ENCODE measurements around the gene TENM4. TPM values are rescaled to one million over a fixed set of nuclear protein-coding genes. Genes with fewer than 3 reads are reported as not detected.

The TENM4 gene
- total and polyA plus RNA-seq, 2 of the 8 experiments (the other 6 are each of a cell fraction or from before 2014, with no cell fraction given): 3.5 to 7.2 TPM

DNA sequence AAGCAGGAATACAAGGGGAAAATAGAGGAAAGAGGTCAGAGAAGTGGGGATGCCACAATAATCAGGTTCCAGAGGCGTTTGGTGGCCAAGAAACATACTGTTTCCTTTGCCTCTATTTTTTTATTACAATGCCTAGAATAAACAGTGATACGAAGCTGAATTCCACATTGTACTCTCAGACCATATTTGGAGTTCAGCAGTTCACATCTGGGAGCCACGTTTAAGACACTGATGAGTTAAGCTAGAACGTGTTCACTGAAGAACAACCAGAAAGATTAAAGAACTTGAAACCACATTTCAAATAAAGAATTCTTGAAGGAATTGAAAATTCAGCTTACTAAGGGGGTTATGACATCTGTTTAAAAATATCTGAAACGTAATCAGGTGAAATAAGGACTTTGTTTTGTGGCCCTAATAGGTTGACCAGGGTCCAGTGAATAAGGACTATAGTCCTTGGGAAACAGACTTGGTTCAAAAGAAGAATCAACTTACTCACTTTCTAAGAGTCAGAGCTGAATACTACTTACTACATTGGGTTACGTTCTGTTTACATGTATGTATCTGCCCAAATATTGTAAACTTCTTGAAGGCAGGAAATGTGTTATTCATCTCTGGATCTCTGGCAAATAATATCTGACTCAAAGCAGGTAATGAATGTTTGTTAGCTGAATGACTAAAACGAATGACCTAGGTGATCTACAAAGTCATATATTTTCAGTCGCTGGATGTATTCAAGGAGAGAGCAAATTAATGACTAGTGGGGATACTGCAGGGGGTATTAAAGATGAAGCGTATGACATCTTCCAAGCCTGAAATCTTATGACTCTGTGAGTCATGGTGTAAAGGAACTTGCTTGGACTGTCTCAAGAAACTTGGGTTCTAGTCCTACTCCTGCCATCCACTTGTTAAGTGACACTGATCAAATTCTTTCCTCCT lies 619.2 kb downstream of the TENM4 start:
- no peak overlapping the region for H3K4ac ChIP-seq (replicated peaks; ENCODE audit: insufficient read length, low read depth, low read length)
- H3K23me2 ChIP-seq (ENCODE audit: low read depth, low read length): no peaks in the 10 kb centered on the region
- CTCF ChIA-PET (ENCODE audit: partially characterized antibody): interaction anchor here (1.3 to 5.8 kb wide), 4 partner anchors 10 to 23 kb away, joined by 3 to 25 read pairs (median 6); no protein-coding TSS in a partner anchor
- no peaks in the 10 kb centered on the region for H3K4me1 ChIP-seq (replicated peaks in 1 of 4; ENCODE audit: control insufficient read depth in 3 of 4, insufficient read depth in 4 of 4, low read length in 3 of 4)
- no peak overlapping the region for H2BK20ac ChIP-seq (ENCODE audit: low read length)
- no peak overlapping the region for H2AFZ ChIP-seq (ENCODE audit: low read length)
- no peak overlapping the region for H3K14ac ChIP-seq (ENCODE audit: insufficient read length)
- TF ChIP-seq TCF12 (IDR thresholded peaks at IDR 0.05; ENCODE audit: low read depth, low read length) (no peak), TAF7 (optimal IDR thresholded peaks at IDR 0.05; ENCODE audit: borderline replicate concordance, low read depth, low read length) (no peak), CREB1 (IDR thresholded peaks at IDR 0.05) (no peak), SP4 (IDR thresholded peaks at IDR 0.05; ENCODE audit: low read length) (no peak), CEBPB (IDR thresholded peaks at IDR 0.05; ENCODE audit: low read depth, low read length) (no peak), RAD21 (IDR thresholded peaks at IDR 0.05 in 1 of 2, conservative IDR thresholded peaks at IDR 0.05 in 1 of 2; ENCODE audit: low read depth in 2 of 2, low read length in 2 of 2) (no peak), RBBP5 (IDR thresholded peaks at IDR 0.05; ENCODE audit: borderline replicate concordance, low read depth, low read length) (no peak)
- TF ChIP-seq, protein P1, sequence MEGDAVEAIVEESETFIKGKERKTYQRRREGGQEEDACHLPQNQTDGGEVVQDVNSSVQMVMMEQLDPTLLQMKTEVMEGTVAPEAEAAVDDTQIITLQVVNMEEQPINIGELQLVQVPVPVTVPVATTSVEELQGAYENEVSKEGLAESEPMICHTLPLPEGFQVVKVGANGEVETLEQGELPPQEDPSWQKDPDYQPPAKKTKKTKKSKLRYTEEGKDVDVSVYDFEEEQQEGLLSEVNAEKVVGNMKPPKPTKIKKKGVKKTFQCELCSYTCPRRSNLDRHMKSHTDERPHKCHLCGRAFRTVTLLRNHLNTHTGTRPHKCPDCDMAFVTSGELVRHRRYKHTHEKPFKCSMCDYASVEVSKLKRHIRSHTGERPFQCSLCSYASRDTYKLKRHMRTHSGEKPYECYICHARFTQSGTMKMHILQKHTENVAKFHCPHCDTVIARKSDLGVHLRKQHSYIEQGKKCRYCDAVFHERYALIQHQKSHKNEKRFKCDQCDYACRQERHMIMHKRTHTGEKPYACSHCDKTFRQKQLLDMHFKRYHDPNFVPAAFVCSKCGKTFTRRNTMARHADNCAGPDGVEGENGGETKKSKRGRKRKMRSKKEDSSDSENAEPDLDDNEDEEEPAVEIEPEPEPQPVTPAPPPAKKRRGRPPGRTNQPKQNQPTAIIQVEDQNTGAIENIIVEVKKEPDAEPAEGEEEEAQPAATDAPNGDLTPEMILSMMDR (IDR thresholded peaks at IDR 0.05; ENCODE audit: control extremely low read depth in 1 of 3, insufficient read depth in 1 of 3, low read depth in 1 of 3, low read length in 3 of 3): no peak
- no peak overlapping the region for H4K5ac ChIP-seq (ENCODE audit: insufficient read length, low read depth, low read length)
- no peaks in the 10 kb centered on the region for H3K27me3 ChIP-seq (replicated peaks in 1 of 4; ENCODE audit: control insufficient read depth in 3 of 4, extremely low read depth in 1 of 4, insufficient read depth in 3 of 4, low read length in 3 of 4)
- H3K79me1 ChIP-seq (ENCODE audit: low read depth, low read length): no peaks in the 10 kb centered on the region
- H3K36me3 ChIP-seq (ENCODE audit: control insufficient read depth in 2 of 4, insufficient read depth in 4 of 4, low read length in 3 of 4): no peaks in the 10 kb centered on the region
- H2BK12ac ChIP-seq (ENCODE audit: low read depth, low read length): no peak overlapping the region
- H2AK5ac ChIP-seq (ENCODE audit: low read depth, low read length): no peak overlapping the region
- H3K9ac ChIP-seq (replicated peaks in 1 of 4; ENCODE audit: extremely low read depth in 1 of 4, low read depth in 3 of 4, low read length in 3 of 4): no peak overlapping the region
- H3K4me2 ChIP-seq (ENCODE audit: insufficient read depth in 1 of 2, low read depth in 2 of 2, low read length in 2 of 2): no peak overlapping the region
- 72% methylated on average over 9 of the region's 9 CpGs; no CpG with 5 or more reads in 1 of the 2 experiments for WGBS, 2 experiments (ENCODE audit: extremely low coverage in 1 of 2, insufficient coverage in 1 of 2, insufficient read length in 1 of 2, insufficient replicate concordance in 2 of 2, low coverage in 1 of 2, low lambda C conversion rate in 2 of 2, missing lambda C conversion rate in 1 of 2)
- no peaks in the 10 kb centered on the region for H3K9me3 ChIP-seq (ENCODE audit: insufficient read depth in 2 of 2, low read depth in 1 of 2, low read length in 1 of 2)
- no peak overlapping the region for H3K4me3 ChIP-seq (ENCODE audit: extremely low read depth in 1 of 4, insufficient read depth in 2 of 4, low read depth in 3 of 4, low read length in 4 of 4)
- H3K27ac ChIP-seq (ENCODE audit: low read depth, low read length): no peak overlapping the region
- H3K56ac ChIP-seq (replicated peaks; ENCODE audit: insufficient read length, low read depth, low read length): no peak overlapping the region
- H4K8ac ChIP-seq (ENCODE audit: extremely low read depth, insufficient read depth, low read length): no peak overlapping the region
- H4K91ac ChIP-seq (replicated peaks; ENCODE audit: insufficient read length, low read length): no peak overlapping the region
- POLR2A ChIA-PET (ENCODE audit: partially characterized antibody): no interaction called here
- no peak overlapping the region for H2BK5ac ChIP-seq (ENCODE audit: low read depth, low read length)
- no peak for FAIRE-seq
- no peak overlapping the region for H3K23ac ChIP-seq (ENCODE audit: insufficient read length)
- no peak overlapping the region for H2BK15ac ChIP-seq (ENCODE audit: low read length)
- H4K20me1 ChIP-seq (replicated peaks in 1 of 2; ENCODE audit: control insufficient read depth in 1 of 2, insufficient read depth in 2 of 2, low read length in 2 of 2): no peaks in the 10 kb centered on the region
- no peak overlapping the region for H2BK120ac ChIP-seq (replicated peaks; ENCODE audit: low read depth, low read length)
- DNase-seq (ENCODE audit: low read depth in 1 of 2, low spot score in 2 of 2): no peak
- H3K18ac ChIP-seq (ENCODE audit: extremely low read depth, low read length): no peak overlapping the region
- H3K79me2 ChIP-seq (ENCODE audit: control insufficient read depth in 1 of 2, insufficient read depth in 2 of 2, low read length in 2 of 2): no peaks in the 10 kb centered on the region
